ENCODE measurements around the gene ACVRL1.

The ACVRL1 gene

DNA sequence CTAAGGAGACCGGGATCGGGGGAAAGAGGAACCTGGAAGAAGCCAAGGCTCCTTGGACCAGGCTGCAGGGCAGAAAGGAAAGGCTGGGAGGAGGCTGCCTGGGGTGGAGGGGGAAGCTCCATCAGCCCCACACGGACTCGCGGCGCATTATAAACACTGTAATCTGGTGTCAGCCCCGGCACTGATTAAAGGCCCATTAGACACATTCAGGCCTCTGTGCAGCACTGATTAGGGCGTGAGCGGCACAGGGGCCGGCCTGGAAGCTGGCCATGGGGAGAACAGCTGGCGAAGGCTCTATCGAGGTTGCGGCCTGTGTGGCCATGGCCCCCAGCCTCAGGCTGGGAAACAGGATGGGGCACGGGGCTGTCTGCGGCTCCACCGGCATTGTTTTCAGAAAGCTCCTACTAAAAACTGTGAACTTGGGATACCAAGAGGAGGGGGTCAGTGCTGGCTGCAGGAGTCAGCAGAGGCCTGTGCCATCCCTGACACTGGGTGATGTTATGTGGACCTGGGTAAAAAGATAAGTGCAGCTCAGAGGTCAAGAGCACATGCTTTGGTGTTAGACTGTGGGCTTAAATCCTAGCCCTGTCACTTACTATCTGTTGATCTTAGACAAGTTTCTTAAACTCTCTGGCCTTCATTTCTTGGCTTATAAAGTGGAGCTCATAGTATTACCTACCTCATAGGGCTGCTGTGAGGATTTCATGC lies 10.6 kb downstream of the ACVRL1 start:
- no peak for DNase-seq

DNA sequence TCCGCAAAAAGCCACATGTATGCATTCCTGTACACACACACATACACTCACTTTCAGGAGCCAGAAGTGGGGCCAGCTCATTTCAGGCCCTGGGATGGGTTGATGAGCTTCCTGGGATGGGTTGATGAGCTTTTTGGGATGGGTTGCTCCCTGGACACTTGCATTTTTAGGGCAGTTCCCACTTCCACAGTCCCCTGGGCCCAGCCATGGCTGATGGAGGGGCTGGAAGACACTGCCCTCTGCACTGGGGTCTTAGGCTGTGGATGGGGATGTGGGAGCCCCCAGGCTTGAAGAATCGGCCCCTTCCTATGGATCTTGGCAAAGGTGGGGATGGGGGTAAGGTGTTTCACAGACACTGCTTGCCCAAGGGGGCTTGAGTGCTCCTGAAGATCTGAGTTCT lies 12.7 kb downstream of the ACVRL1 start:
- DNase-seq: no peak

DNA sequence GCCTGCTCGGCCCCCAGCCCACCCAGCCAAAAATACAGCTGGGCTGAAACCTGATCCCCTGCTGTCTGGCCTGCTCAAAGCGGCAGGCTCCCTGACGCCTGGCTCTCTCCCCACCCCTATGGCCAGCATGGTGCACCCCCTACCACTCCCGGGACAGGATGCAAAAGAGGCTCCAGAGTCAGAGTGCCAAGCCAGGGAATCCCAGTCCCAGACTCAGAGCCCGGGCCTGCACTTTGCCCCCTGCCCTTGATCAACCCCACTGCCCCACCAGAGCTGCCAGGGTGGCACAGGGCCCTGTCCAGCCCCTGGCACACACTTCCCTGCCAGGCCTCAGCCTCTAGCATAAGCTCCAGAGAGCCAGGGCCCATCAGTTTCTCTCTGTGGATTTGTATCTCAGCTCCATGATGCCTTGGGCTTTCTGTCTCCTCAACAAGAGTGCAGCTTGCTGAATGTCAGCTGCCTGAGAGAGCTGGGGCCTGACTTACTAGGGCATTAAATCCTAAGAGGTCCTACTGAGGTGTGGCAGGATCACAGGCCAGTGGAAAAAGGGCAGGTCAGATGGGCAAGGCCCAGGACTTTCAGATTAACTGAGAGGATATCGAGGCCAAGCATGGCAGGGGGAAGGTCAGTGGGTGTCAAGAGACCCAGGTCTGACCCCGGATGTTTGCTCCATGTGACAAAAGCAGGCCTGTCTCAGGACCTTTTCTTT lies 13.9 kb downstream of the ACVRL1 start:
- DNase-seq: no peak

DNA sequence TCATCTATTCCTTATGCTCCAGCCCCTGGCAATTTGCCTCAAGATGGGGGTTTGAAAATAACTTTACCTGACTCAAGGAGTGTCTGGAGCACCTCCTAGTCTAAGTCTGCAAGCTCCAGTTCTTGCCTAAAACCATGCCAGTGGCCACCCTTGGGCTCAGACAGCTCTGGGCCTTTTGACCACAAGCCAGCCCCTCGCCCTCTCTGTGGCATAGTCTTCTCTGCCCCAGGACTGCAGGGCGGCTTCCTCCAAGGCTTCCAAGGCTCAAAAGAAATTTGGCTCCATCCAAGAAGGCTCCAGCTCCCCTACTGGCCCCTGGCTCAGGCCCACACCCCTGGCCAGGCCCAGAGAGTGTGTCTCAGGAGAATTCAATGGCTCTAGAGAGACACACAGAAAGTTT lies 14.8 kb downstream of the ACVRL1 start:
- DNase-seq: no peak

DNA sequence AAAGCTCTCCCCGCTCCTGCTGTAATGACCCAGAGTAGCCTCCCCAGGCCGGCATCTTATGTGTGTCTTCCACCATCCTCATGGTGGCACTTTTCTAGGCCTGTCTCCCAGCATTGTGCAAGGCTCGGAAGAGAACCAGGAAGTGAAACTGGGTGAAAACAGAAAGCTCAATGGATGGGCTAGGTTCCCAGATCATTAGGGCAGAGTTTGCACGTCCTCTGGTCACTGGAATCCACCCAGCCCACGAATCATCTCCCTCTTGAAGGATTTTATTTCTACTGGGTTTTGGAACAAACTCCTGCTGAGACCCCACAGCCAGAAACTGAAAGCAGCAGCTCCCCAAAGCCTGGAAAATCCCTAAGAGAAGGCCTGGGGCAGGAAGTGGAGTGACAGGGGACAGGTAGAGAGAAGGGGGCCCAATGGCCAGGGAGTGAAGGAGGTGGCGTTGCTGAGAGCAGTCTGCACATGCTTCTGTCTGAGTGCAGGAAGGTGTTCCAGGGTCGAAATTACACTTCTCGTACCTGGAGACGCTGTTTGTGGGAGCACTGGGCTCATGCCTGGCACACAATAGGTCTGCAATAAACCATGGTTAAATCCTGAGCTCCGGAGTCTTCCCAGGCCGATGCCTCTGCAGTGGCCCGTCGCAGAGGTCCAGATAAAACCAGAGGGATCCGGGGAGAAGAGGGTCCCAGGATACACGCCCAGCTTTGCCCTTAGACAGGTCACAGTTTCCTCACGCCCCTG lies 15.6 kb downstream of the ACVRL1 start:
- no peak for DNase-seq

DNA sequence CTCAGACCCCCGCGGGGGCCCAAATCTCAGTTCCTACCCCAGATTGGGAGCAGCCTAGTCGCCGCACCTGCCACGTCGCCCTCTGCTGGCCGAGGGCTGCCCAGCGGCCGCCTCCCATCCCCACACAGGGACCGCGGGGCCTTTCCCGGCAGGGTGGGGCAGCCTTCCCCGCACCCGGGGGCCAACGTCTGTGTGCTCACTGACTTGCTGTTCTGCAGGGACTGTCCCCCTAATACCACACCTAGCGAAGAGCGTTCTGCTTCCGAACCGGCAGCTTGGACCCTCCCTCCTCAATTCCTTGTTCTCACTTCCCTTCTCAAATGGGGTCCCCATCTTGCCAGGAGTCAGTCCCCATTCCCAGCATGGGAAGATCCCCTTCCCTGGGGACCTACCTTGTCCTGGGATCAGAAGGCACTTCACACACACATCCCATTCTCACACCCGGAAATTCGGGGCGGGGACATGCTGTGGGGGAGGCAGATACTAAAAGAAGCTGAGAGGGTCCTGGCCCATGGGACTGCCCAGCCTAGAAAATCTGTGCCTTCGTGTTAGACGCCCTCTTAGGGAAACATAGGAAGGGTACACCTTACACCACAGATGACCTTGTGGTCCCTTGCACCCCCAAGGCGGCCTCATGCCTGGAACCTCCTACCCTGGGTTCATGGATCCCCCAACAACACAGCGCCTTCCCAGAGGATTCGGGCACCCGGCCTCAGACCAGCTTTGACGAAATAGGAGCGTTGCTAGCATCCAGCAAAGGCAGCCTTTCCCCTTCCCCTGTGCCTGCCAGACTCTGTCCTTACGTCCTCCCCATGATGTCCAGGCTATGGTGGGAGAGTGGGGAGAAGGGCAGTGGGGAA lies 16.4 kb downstream of the ACVRL1 start:
- peak; percentile 36 for DNase-seq

DNA sequence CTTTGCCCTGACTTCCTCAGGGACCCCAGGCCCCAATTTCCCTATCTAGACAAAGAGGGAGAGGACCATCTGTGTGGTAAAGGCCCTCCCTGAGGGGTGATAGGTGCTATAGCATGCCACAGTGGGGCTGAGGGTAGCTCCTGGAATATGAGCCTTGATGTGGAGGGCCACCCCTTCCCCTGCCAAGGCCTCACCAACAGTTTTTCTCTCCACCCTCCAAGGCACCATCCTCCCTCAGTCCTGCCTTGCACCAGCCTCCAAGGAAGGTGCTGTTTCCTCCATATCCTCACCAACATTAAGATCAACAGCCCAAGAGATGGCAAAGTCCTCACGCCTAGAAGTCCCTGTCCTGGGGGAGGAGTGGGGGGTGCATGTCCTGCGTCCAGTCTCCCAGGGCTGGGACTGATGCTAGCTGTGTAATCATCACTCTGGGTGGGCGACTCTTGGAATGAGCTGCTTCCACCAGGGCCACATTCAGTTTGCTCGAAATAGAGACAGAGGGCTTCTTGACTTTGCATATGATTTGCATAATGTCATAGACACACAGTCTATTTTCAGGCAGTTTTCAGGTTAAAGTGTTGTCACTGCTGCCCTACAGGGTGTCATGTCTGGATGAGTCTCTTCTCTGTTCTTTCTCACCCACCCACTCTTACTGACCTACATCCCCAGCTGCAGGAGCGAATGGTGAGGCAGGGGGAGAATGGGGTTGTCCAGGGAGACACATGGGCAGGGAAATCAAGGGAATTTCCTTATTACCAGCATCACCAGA lies 17.4 kb downstream of the ACVRL1 start:
- DNase-seq: no peak

DNA sequence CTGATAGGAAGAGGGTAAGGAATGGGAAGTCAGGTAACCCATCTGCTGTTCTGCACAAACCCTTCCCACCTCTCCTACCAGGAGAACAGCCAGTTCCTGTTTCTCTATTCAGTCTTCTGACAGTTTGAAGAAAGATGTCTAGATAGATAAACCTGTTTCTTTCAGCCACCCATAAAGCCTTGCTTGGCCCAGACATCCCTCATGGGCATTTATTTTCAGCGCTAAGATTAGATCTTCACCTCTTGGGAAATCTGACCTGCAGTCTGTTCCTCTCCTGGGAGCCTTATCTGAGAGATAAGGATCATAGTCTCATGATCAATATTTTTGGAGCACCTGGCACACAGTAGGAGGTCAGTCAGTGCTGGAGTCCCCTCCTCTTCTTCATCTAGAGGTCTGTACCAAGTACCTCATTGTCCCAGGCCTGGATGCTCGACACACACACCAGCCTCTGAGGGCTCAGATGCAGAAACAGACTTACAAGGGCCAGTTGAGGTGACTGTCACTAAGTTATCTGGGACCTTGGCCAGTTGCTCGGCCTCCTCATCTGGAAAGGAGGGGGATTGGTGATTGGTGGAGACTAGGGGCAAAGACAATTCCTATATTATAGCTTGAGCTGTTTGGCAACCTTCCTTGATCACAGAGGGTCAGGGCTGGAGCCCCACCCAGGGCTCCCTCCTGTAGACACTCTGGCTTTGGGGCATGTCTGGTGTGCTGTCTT lies 18.2 kb downstream of the ACVRL1 start:
- no peak for DNase-seq

DNA sequence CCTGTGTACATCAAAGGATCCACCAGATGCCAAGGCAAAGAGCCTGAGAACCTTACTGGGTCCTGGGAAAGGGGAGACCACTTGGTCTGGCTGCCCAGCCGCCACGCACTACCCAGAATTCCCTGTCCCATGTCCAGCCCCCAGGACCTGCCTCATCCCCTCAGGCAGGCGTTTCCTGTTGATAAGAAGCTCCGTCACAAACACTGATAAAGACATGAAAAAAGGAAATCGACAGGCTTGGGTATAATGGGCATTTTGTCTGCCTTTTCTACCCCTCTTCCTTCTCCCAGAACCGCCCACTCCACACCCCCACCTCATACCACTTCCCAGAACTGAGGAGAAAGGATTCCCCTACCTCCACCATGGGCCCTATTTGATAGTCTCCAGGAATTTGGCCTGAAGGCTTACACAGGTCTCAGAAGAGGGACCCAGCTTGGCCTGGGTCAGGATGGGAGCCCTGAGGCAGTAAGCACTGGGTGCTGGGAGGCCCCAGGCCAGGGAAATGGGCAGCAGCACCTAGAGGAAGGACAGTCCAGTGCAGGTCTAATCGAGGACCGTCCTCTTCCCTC lies 18.8 kb downstream of the ACVRL1 start:
- DNase-seq: no peak

DNA sequence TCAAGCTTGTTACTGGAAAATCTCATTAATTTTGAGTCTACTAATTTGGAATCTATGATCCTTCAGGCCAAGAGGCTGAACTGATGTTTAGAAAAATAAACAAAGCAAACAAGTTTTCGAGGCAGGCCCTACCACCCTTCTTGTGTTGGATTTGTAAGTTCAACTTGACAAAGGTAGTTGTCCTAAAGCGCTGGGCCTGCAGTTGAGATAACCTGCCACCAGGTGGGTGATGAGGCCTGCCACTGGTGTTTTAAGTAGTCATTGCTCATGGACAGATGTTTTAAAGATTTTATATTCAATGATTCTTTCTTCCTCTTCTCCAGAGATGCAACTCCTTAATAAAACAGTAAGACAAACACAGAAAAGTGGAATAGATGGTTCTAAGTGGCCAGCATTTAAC lies 19.4 kb downstream of the ACVRL1 start:
- peak; percentile 27 for DNase-seq

DNA sequence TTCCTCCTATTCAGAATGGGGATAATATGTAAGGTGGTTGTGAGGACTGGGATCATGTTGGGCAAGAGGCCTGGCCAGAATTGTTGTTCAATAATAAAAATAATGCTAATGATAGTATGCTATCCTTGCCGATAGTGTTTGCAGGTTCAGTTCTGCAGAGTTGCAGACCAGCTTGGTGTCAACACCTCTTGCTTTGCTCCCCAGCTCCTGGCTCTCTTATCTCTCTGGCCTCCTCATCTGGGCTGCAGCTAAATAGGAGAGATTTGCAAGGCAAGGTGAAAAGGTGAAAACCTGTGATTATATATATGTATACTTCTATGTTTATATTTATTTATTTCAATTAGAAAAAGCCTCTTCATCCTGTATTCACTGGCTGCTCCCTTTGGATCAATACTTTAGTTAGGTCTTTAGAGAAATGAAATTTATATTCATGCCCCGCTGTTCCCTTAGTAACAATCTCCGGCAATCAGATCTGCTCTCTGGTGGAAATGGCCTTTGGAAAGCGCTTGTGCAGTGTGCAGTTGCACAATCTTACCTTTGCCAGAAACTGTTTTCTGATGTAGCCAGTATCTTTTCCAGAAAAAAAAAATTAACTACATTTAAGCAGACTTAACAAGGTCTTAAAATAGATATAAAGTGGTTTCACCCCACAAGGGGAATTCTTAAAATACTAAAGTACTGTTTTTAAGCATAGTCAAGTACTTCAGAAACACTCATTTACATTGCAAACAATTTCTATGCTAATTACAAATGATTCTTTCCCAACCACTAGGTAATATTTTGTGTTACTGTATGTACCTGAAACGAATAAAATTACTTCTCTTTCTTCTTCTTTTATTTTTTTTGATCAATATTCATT lies 25.1 kb downstream of the ACVRL1 start:
- DNase-seq: no peak

DNA sequence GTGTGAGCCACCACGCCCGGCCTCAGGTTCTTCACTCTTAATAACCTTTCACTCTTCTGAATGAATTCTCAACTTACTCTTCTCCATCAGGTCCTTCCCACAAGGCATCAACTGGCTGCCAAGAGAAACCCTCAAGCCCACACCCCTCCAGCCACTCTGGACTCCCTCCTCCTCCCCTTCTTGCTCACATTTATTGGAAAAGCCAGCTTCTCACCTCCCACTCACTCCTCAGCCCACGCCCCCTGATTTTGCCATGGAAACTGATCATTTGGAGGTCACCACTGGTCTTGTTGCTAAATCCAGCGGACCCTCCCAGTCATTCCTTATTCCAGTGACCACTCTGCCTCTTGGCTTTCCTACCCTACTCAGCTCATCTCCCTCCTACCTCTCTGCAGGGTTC lies 26.8 kb downstream of the ACVRL1 start:
- DNase-seq: no peak

DNA sequence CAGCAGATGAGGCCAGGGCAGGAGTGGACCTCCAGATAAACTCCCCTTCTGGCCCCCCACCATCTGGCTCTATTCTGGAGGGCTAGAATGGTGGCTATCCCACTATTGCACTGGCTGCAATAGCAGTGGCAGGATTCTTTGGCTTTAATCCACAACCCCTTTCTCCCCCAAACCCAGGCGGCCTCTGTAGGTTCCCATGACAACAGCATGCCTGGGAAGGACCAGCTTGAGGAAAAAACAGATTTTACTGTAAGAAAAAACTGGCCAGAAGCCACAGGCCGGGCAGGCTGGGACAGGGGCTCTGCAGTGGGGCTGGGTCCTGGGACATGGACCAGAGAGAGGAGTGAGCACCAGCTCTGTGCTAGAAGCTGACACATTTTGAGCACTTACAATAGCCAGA lies 30.6 kb downstream of the ACVRL1 start:
- no peak for DNase-seq

DNA sequence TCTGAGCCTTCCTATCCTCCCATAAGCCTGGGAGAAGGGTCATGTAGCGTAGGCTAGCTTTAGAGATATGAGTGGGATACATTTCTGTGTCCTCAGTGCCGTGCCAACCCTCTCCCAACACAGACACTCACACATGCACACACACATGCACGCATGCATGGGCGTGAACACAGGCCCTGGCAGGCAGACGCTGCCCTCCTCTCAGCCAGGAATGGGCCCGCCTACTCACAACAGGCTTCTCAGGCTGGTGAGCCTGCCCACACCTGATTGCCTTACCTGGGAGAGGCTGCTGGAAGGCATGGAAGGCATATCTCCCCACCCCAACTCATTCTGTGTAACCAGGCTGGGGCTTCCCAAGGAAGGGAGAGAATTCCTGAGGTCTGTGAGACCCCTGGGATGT lies 31.4 kb downstream of the ACVRL1 start:
- DNase-seq: no peak

DNA sequence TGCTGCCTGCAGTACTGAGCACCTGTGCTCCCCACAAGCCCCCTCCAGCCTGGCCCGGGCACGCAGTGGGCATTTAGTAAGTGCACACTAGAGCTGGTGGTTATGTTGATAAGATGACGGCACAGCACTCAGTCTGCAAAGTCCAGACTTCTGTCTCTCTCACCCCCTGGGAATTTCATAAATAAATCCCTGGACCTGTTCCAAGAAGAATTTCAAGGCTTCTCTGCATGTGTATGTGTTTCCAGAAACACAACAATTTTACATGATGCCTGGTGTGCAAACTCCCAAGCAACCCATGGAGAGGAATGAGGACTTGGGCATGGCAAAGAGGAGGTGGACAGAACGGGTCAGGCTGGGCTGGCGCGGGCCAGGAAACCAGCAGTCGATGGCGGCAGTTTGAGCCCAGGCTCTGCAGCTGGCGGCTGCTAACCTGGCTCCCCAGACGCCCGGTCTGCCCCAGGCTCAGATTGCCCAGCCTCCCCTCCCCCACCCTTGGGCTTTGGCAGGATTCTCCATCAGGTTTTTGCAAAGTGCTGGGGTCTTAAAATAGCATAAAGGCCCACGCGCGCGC lies 33.8 kb downstream of the ACVRL1 start:
- no peak for DNase-seq

DNA sequence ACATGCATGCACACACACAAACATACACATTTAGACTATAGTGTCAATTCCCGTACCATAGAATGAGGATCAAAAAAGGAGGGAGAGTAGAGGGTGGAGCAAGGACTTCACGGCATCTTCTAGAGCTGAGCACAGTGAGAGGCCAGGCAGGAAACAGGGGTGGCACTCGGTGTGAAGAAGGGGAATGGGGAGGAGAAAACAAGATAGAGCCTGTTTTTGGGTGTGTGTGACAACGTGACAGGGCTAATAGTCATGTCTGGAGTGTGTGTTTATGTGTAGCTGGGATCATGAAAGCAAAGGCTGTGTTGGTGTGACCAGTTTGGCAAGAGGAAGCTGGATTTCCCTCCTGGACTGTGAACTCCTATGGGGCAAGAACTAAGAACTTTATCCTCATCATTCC lies 34.3 kb downstream of the ACVRL1 start:
- no peak for DNase-seq

DNA sequence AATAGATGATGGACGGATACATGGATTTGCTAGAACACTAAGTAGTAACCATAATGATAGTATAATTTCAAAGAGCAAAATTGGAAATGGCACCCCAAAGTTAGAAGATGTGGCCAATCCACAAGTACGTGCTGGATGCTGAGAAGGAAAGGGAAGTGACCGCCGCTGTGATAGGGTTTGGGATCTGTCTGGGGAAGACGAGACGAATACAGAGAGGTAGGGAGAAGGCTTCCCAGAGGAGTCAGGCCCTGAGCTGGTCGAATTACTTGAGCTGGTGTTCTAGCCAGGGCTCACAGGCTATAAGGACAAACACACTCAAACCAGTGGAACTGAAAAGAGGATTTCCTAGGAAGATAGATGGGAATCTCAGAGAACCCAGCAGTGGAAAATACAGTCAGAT lies 34.8 kb downstream of the ACVRL1 start:
- no peak for DNase-seq

DNA sequence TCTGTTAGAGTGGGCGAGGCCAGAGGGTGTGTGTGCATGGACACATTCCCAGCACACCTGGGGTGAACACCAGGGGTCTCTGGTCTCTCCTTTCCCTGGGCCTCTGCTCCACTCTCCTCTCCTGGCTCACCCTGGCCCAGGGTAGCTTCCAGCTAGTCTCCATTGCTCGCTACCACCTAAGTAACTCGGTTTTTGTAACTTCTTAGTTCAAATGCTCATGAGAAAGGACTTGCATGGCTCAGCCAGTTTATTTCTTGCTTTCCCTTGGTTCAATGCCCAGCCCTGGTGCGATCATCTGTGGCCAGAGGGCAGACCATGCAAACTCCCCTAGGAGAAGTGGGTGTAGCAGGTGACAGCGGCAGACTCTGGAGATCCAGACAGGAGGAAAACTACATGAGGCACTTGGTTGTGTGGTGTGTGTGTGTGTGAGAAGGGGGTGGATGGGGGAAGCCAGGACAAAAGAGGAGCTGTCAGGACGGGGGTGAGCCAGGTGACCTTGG lies 35.2 kb downstream of the ACVRL1 start:
- DNase-seq: no peak

DNA sequence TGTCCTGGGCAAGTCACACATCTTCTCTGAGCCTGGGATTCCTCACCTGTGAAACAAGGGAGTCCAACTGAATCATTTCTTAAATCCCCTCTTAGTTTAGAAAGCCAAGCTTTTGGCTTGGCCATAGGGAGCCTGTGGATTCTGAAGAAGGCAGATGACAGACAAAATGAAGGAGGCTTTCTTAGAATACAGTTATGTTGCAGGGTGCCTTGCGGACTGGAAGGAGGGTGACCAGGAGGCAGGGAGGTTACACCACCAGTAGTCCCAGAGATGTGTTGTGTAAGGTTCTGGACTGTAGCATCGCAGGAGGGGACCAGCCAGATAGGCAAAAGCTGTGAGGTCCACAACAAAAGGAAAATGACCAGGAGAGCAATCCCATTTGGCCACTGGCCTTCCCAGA lies 36.0 kb downstream of the ACVRL1 start:
- no peak for DNase-seq

All from activated CD4-positive, alpha-beta T cell treated with anti-CD3 and anti-CD28 coated beads for 1 hour (primary cell).